Keratinocyte (primary cell): Measurements from ENCODE around the gene MREG. TPM values are rescaled to one million over a fixed set of nuclear protein-coding genes. Genes with fewer than 3 reads are reported as not detected.

Experiments
- DNase-seq: peaks from one replicate; pipeline ENCODE4 v3.0.0-alpha.2; 2011; ENCODE audit warnings: low read depth, missing footprints, low spot score
- FAIRE-seq: peaks from 2 replicates; lab custom pipeline; 2011; peaks lifted over from hg19 to GRCh38; lab: Jason Lieb, UNC
- H2AFZ ChIP-seq: 2 replicates; pipeline ENCODE4 v1.6.0; 2012; ENCODE audit warnings: low read length, control low read depth, inconsistent platforms; ENCODE audit not compliant: control insufficient read depth
- H3K27ac ChIP-seq: 2 replicates; pipeline ENCODE4 v1.5.1; 2011; ENCODE audit warnings: low read length; ENCODE audit not compliant: control insufficient read depth, insufficient read depth
- H3K27me3 ChIP-seq: 3 replicates; pipeline ENCODE4 v1.6.0; 2011; ENCODE audit warnings: low read length; ENCODE audit not compliant: control insufficient read depth, insufficient read depth; ENCODE audit errors: extremely low read depth
- H3K36me3 ChIP-seq, 2 experiments: 2 replicates in 1 of 2; 3 replicates in 1 of 2; pipeline ENCODE4 v1.5.1; 2011; ENCODE audit warnings: low read length in 2 of 2, mild to moderate bottlenecking in 1 of 2; ENCODE audit not compliant: control insufficient read depth in 2 of 2, insufficient read depth in 2 of 2; ENCODE audit errors: extremely low read depth in 1 of 2
- H3K4me1 ChIP-seq: 3 replicates; pipeline ENCODE4 v1.5.1; 2011; ENCODE audit warnings: low read length; ENCODE audit not compliant: control insufficient read depth, insufficient read depth; ENCODE audit errors: extremely low read depth
- H3K4me2 ChIP-seq: 3 replicates; pipeline ENCODE4 v1.6.0; 2011; ENCODE audit warnings: low read depth, low read length; ENCODE audit not compliant: control insufficient read depth, insufficient read depth; ENCODE audit errors: extremely low read depth
- H3K4me3 ChIP-seq, 3 experiments: fragments of 200-600 bp in 1 of 3; sonication (generic) in 1 of 3; 2 replicates in 2 of 3; 3 replicates in 1 of 3; pipeline ENCODE4 v1.5.1; 2011 to 2016; ENCODE audit warnings: low read length in 3 of 3, mild to moderate bottlenecking in 3 of 3, control low read depth in 2 of 3, inconsistent platforms in 1 of 3, low read depth in 1 of 3, mixed read lengths in 1 of 3, mixed run types in 1 of 3, moderate library complexity in 1 of 3; ENCODE audit not compliant: control insufficient read depth in 2 of 3, insufficient read depth in 2 of 3; ENCODE audit errors: extremely low read depth in 1 of 3
- H3K79me2 ChIP-seq: 2 replicates; pipeline ENCODE4 v1.6.0; 2012; ENCODE audit warnings: low read length; ENCODE audit not compliant: control insufficient read depth, insufficient read depth
- H3K9ac ChIP-seq: 3 replicates; pipeline ENCODE4 v1.6.0; 2011; ENCODE audit warnings: low read length; ENCODE audit not compliant: control insufficient read depth, insufficient read depth; ENCODE audit errors: extremely low read depth
- H3K9me1 ChIP-seq: 3 replicates; pipeline ENCODE4 v1.6.0; 2011; ENCODE audit warnings: low read length; ENCODE audit not compliant: control insufficient read depth, insufficient read depth; ENCODE audit errors: extremely low read depth
- H3K9me3 ChIP-seq: 2 replicates; pipeline ENCODE4 v1.5.1; 2012; ENCODE audit warnings: low read depth, low read length; ENCODE audit not compliant: control insufficient read depth
- H4K20me1 ChIP-seq: 3 replicates; pipeline ENCODE4 v1.6.0; 2011; ENCODE audit warnings: low read length; ENCODE audit not compliant: control insufficient read depth, insufficient read depth; ENCODE audit errors: extremely low read depth
- EZH2 ChIP-seq: IDR thresholded peaks from one replicate; pipeline ENCODE4 v1.6.1; 2012; ENCODE audit warnings: inconsistent platforms, mild to moderate bottlenecking, low read length, moderate library complexity
- dilution Hi-C: fragments of 300-500 bp; cut with MboI; formaldehyde crosslinking; loops from one replicate; pipeline ENCODE4 v1.7.0; 2020; ENCODE audit warnings: low sequenced_read_pairs; ENCODE audit not compliant: extremely low pct_ligation_motif_present
- polyA plus RNA-seq, 5 experiments: library from polyadenylated mRNA; depleted of rRNA in 3 of 5; stranded (reverse) in 3 of 5; stranded (forward) in 1 of 5; unstranded in 1 of 5; fragments of >200 nt; gene quantifications; 1 replicate in 1 of 5; 2 replicates in 3 of 5; 3 replicates in 1 of 5; pipeline versions ENCODE4 v1.2.1 to v1.2.3, GENCODE V29; 2011 to 2012; ENCODE audit warnings: missing spikeins in 2 of 5, low read depth in 1 of 5, low replicate concordance in 1 of 5
- TF ChIP-seq, protein P1 (sequence below), 3 experiments: IDR thresholded peaks in 1 of 3; conservative IDR thresholded peaks in 1 of 3; optimal IDR thresholded peaks in 1 of 3; 2 replicates in 2 of 3; 3 replicates in 1 of 3; pipeline versions ENCODE3 to v1.5.1; 2011; ENCODE audit warnings: low read length in 3 of 3, mild to moderate bottlenecking in 3 of 3, moderate library complexity in 2 of 3, control low read depth in 1 of 3, inconsistent platforms in 1 of 3; ENCODE audit not compliant: insufficient read depth in 2 of 3; ENCODE audit errors: extremely low read depth in 1 of 3

Gene MREG
- polyA plus RNA-seq, 1 donor (not counting 4 experiments of a cell fraction or from before 2014, with no cell fraction given): 32.9 TPM

DNA sequence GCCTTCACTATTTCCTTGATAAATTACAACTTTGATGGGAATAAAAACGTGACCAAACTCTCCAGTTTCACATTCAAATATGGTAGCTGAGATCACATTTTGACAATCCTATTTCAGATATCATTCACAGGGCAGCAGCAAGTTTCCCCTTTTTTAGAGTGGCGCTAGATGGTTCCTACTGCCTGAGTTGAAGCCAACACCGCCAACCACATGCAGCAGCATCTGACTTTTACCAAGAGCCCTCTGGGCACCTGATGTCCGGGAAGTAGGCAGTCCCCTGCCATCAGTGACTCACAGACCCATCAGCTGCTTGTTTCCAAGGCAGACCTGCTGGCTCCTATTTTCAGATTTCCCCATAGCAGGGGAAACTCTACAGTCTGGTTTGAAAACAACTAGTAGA lies 4.0 kb upstream of the MREG start:
- FAIRE-seq (peak; percentile 92), DNase-seq (peak; percentile 41)
- Histone ChIP-seq H3K36me3 (no peaks in the 10 kb centered on the region), H3K27ac (no peak overlapping the region), H3K27me3 (no peaks in the 10 kb centered on the region), H3K79me2 (peaks cover 7% of the 10 kb centered on the region), H3K4me1 (peaks cover 11% of the 10 kb centered on the region), H3K4me3 (no peak overlapping the region), H4K20me1 (no peaks in the 10 kb centered on the region), H3K4me2 (no peak overlapping the region), H2AFZ (no peak overlapping the region), H3K9me1 (no peaks in the 10 kb centered on the region), H3K9me3 (no peaks in the 10 kb centered on the region), H3K9ac (no peak overlapping the region)
- dilution Hi-C loops: no loop called here
- TF ChIP-seq EZH2: no peak
- TF ChIP-seq, protein P1, sequence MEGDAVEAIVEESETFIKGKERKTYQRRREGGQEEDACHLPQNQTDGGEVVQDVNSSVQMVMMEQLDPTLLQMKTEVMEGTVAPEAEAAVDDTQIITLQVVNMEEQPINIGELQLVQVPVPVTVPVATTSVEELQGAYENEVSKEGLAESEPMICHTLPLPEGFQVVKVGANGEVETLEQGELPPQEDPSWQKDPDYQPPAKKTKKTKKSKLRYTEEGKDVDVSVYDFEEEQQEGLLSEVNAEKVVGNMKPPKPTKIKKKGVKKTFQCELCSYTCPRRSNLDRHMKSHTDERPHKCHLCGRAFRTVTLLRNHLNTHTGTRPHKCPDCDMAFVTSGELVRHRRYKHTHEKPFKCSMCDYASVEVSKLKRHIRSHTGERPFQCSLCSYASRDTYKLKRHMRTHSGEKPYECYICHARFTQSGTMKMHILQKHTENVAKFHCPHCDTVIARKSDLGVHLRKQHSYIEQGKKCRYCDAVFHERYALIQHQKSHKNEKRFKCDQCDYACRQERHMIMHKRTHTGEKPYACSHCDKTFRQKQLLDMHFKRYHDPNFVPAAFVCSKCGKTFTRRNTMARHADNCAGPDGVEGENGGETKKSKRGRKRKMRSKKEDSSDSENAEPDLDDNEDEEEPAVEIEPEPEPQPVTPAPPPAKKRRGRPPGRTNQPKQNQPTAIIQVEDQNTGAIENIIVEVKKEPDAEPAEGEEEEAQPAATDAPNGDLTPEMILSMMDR (optimal IDR thresholded peaks at IDR 0.05 in 1 of 3, IDR thresholded peaks at IDR 0.05 in 1 of 3, conservative IDR thresholded peaks at IDR 0.05 in 1 of 3; ENCODE audit: extremely low read depth in 1 of 3, insufficient read depth in 2 of 3, low read length in 3 of 3): no peak

GRCh38 chr2:216016581-216016980 lies 3.2 kb upstream of the MREG start:
- Histone ChIP-seq H4K20me1 (no peaks in the 10 kb centered on the region), H2AFZ (no peak overlapping the region), H3K79me2 (peaks cover 11% of the 10 kb centered on the region), H3K27me3 (no peaks in the 10 kb centered on the region), H3K9ac (no peak overlapping the region), H3K9me3 (no peaks in the 10 kb centered on the region), H3K36me3 (no peaks in the 10 kb centered on the region), H3K4me3 (no peak overlapping the region), H3K4me1 (peaks cover 14% of the 10 kb centered on the region), H3K27ac (no peak overlapping the region), H3K4me2 (no peak overlapping the region), H3K9me1 (no peaks in the 10 kb centered on the region)
- FAIRE-seq: no peak
- no peak for DNase-seq
- no peak for TF ChIP-seq EZH2
- TF ChIP-seq, protein P1 (optimal IDR thresholded peaks at IDR 0.05 in 1 of 3, IDR thresholded peaks at IDR 0.05 in 1 of 3, conservative IDR thresholded peaks at IDR 0.05 in 1 of 3; ENCODE audit: extremely low read depth in 1 of 3, insufficient read depth in 2 of 3, low read length in 3 of 3): no peak
- dilution Hi-C loops: no loop called here
